GM12873 (cell line): ENCODE measurements around the gene ARVCF.

ENCODE experiments used
- CTCF ChIP-seq: IDR thresholded peaks from 2 replicates; pipeline ENCODE4 v1.5.1; 2012; ENCODE audit warnings: low read depth, mild to moderate bottlenecking, moderate library complexity, low read length, control low read depth; ENCODE audit not compliant: insufficient read depth; ENCODE audit errors: missing control alignments

The ARVCF gene

GRCh38 chr22:20052309-20053259 lies 36.0 kb upstream of the ARVCF start:
- TF ChIP-seq CTCF: no peak

GRCh38 chr22:20051927-20052308 lies 35.3 kb upstream of the ARVCF start:
- TF ChIP-seq CTCF: no peak

GRCh38 chr22:20046730-20047129 lies 30.1 kb upstream of the ARVCF start:
- no peak for TF ChIP-seq CTCF

GRCh38 chr22:20044495-20045151 lies 28.0 kb upstream of the ARVCF start:
- no peak for TF ChIP-seq CTCF

- TF ChIP-seq CTCF: no peak
Observed at GRCh38 chr22:20043997-20044342, 27.3 kb upstream of the ARVCF start.

- no peak for TF ChIP-seq CTCF
Observed at GRCh38 chr22:20043057-20043996, 26.7 kb upstream of the ARVCF start.
